H1 (cell line): ENCODE results near the gene NEO1.

ENCODE experiments used
- ASH2L ChIP-seq: fragments of 200-600, 300-600 bp; sonication (generic); IDR thresholded peaks from one replicate; pipeline ENCODE4 v1.7.1; 2017; ENCODE audit warnings: low read length
- BRCA1 ChIP-seq: IDR thresholded peaks from 2 replicates; pipeline ENCODE4 v1.6.1; 2012; ENCODE audit warnings: low read depth, low read length, improper control_type of control experiment
- CEBPB ChIP-seq: IDR thresholded peaks from 2 replicates; pipeline ENCODE4 v1.6.1; 2012; ENCODE audit warnings: low read depth, low read length
- EGR1 ChIP-seq: IDR thresholded peaks from 2 replicates; pipeline ENCODE4 v1.6.1; 2011; ENCODE audit warnings: low read depth, low read length, borderline replicate concordance
- EZH2 ChIP-seq: fragments of 200-600 bp; sonication (generic); IDR thresholded peaks from 2 replicates; pipeline ENCODE4 v1.7.1; 2012; ENCODE audit warnings: low read depth, mild to moderate bottlenecking, moderate library complexity, low read length, inconsistent platforms; ENCODE audit not compliant: severe bottlenecking
- KDM1A ChIP-seq: fragments of 200-600, 300-600 bp; sonication (generic); IDR thresholded peaks from 2 replicates; pipeline ENCODE4 v1.7.1; 2016; ENCODE audit warnings: mild to moderate bottlenecking, low read length, borderline replicate concordance
- RFX5 ChIP-seq: IDR thresholded peaks from 2 replicates; pipeline ENCODE4 v1.6.1; 2011; ENCODE audit warnings: low read depth, low read length, improper control_type of control experiment, borderline replicate concordance
- SIN3A ChIP-seq, 2 experiments: IDR thresholded peaks in 1 of 2; conservative IDR thresholded peaks in 1 of 2; 2 replicates each; pipeline ENCODE4 v1.6.1; 2011 to 2012; ENCODE audit warnings: low read length in 2 of 2, improper control_type of control experiment in 1 of 2, low read depth in 1 of 2, mild to moderate bottlenecking in 1 of 2
- TF ChIP-seq, protein P1 (sequence below), 3 experiments: IDR thresholded peaks; 1 replicate in 2 of 3; 2 replicates in 1 of 3; pipeline versions ENCODE4 v1.5.1 to v1.6.1; 2011; ENCODE audit warnings: low read length in 3 of 3, mild to moderate bottlenecking in 3 of 3, inconsistent platforms in 2 of 3, low read depth in 1 of 3, moderate library complexity in 1 of 3; ENCODE audit not compliant: insufficient read depth in 1 of 3; ENCODE audit errors: control extremely low read depth in 1 of 3
- TF ChIP-seq, protein P2 (sequence below): IDR thresholded peaks from 2 replicates; pipeline ENCODE4 v1.6.1; 2011; ENCODE audit warnings: low read depth, mild to moderate bottlenecking, low read length; ENCODE audit not compliant: insufficient read depth
- TF ChIP-seq, protein P3 (sequence below): IDR thresholded peaks from 2 replicates; pipeline ENCODE4 v1.6.1; 2012; ENCODE audit warnings: inconsistent platforms
- TF ChIP-seq, protein P4 (sequence below): IDR thresholded peaks from 2 replicates; pipeline ENCODE4 v1.6.1; 2011; ENCODE audit warnings: low read length, improper control_type of control experiment

DNA sequence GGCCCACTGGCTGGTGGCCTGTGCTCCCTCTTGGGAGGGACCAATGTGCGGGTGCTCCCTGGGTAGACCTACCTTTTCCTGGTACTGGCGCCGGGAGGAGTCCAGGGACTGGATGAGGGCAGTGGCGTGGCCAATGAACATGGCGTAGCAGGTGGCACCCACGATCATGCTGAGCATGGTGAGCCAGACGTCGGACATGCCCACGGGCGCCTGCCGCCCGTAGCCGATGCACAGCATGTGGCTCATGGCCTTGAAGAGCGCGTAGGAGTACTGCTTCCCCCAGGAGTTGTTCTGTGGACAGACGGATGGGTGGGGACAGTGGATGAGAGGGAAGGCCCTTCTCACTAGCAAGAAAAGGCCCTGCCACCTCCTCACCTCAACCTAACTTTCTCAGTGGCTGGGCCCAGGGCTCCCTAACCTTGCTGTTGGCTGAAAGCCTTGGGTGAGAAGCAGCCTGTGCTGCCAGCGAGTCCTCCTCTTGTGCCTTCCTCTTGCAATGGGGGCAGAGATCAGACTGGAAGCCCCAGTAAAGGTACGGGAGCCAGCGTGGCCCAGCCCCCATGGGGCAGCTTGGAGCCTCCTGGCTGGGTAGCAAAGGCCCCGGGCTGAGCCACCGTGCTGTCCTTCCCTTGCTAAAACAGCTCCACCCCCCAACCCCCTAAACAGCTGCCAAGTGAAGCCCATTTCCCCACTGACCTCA is 277.4 kb downstream of the NEO1 start:
- TF ChIP-seq BRCA1 = no peak
- TF ChIP-seq ASH2L = no peak
- TF ChIP-seq, protein P1, sequence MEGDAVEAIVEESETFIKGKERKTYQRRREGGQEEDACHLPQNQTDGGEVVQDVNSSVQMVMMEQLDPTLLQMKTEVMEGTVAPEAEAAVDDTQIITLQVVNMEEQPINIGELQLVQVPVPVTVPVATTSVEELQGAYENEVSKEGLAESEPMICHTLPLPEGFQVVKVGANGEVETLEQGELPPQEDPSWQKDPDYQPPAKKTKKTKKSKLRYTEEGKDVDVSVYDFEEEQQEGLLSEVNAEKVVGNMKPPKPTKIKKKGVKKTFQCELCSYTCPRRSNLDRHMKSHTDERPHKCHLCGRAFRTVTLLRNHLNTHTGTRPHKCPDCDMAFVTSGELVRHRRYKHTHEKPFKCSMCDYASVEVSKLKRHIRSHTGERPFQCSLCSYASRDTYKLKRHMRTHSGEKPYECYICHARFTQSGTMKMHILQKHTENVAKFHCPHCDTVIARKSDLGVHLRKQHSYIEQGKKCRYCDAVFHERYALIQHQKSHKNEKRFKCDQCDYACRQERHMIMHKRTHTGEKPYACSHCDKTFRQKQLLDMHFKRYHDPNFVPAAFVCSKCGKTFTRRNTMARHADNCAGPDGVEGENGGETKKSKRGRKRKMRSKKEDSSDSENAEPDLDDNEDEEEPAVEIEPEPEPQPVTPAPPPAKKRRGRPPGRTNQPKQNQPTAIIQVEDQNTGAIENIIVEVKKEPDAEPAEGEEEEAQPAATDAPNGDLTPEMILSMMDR (IDR thresholded peaks at IDR 0.05; ENCODE audit: control extremely low read depth in 1 of 3, insufficient read depth in 1 of 3, low read depth in 1 of 3, low read length in 3 of 3) = no peak
- TF ChIP-seq EZH2 = no peak
- TF ChIP-seq CEBPB = no peak
- no peak for TF ChIP-seq SIN3A (conservative IDR thresholded peaks at IDR 0.05 in 1 of 2, IDR thresholded peaks at IDR 0.05 in 1 of 2; ENCODE audit: low read depth in 1 of 2, low read length in 2 of 2)
- TF ChIP-seq, protein P2, sequence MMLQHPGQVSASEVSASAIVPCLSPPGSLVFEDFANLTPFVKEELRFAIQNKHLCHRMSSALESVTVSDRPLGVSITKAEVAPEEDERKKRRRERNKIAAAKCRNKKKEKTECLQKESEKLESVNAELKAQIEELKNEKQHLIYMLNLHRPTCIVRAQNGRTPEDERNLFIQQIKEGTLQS = no peak
- TF ChIP-seq, protein P3, sequence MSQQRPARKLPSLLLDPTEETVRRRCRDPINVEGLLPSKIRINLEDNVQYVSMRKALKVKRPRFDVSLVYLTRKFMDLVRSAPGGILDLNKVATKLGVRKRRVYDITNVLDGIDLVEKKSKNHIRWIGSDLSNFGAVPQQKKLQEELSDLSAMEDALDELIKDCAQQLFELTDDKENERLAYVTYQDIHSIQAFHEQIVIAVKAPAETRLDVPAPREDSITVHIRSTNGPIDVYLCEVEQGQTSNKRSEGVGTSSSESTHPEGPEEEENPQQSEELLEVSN = no peak
- TF ChIP-seq EGR1 = no peak
- no peak for TF ChIP-seq RFX5
- TF ChIP-seq, protein P4, sequence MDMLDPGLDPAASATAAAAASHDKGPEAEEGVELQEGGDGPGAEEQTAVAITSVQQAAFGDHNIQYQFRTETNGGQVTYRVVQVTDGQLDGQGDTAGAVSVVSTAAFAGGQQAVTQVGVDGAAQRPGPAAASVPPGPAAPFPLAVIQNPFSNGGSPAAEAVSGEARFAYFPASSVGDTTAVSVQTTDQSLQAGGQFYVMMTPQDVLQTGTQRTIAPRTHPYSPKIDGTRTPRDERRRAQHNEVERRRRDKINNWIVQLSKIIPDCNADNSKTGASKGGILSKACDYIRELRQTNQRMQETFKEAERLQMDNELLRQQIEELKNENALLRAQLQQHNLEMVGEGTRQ = no peak
- no peak for TF ChIP-seq KDM1A
